Spleen (tissue), 11 donors: ENCODE results near the gene NCOA3. TPM values are rescaled to one million over a fixed set of nuclear protein-coding genes. Genes with fewer than 3 reads are reported as not detected.

Source experiments
- DNase-seq: peaks from one replicate; pipeline ENCODE4 v3.0.0-alpha.2; 2020
- H3K27ac ChIP-seq, 8 donors: fragments of 200-600 bp; sonication (generic) in 7 of 8; 1 replicate in 4 of 8; 2 replicates in 4 of 8; pipeline versions ENCODE4 v1.5.0 to v1.8.0; 2016 to 2021; ENCODE audit warnings: inconsistent platforms in 4 of 8, mild to moderate bottlenecking in 4 of 8, moderate library complexity in 1 of 8
- H3K27me3 ChIP-seq, 7 donors: fragments of 200-600 bp; sonication (generic) in 6 of 7; replicated peaks in 1 of 7; 1 replicate in 4 of 7; 2 replicates in 3 of 7; pipeline versions ENCODE4 v1.5.0 to v1.8.0; 2016 to 2021; ENCODE audit warnings: inconsistent platforms in 3 of 7, mild to moderate bottlenecking in 1 of 7
- H3K36me3 ChIP-seq, 6 donors: fragments of 200-600 bp; sonication (generic) in 5 of 6; 1 replicate in 4 of 6; 2 replicates in 2 of 6; pipeline versions ENCODE4 v1.5.0 to v1.8.0; 2016 to 2021; ENCODE audit warnings: inconsistent platforms in 2 of 6
- H3K4me1 ChIP-seq, 6 donors: fragments of 200-600 bp; sonication (generic) in 5 of 6; 1 replicate in 3 of 6; 2 replicates in 3 of 6; pipeline versions ENCODE4 v1.5.0 to v1.8.0; 2016 to 2021; ENCODE audit warnings: inconsistent platforms in 3 of 6
- H3K4me3 ChIP-seq, 8 donors: fragments of 200-600 bp; sonication (generic) in 7 of 8; 1 replicate in 4 of 8; 2 replicates in 4 of 8; pipeline versions ENCODE4 v1.5.0 to v1.8.0; 2016 to 2021; ENCODE audit warnings: inconsistent platforms in 4 of 8, mild to moderate bottlenecking in 4 of 8, moderate library complexity in 2 of 8
- H3K9me3 ChIP-seq, 8 donors: fragments of 200-600 bp; sonication (generic) in 7 of 8; 1 replicate in 4 of 8; 2 replicates in 4 of 8; pipeline versions ENCODE4 v1.5.0 to v1.8.0; 2016 to 2021; ENCODE audit warnings: inconsistent platforms in 4 of 8
- POLR2A ChIP-seq, 3 donors: fragments of 450-650 bp; IDR thresholded peaks; one replicate each; pipeline ENCODE4 v1.5.1; 2017; ENCODE audit warnings: antibody characterized with exemption in 3 of 3, mild to moderate bottlenecking in 1 of 3
- POLR2AphosphoS5 ChIP-seq, 3 donors: sonication (generic); formaldehyde crosslinking; IDR thresholded peaks; one replicate each; pipeline ENCODE4 v1.5.1; 2017; ENCODE audit warnings: antibody characterized with exemption in 3 of 3
- WGBS, 5 donors: extraction: QIAGEN DNeasy Blood & Tissue Kit in 3 of 5; methylation state at CpG; one replicate each; pipeline versions ENCODE4 v1.1.5 to v1.1.7; 2013 to 2018; 5-methylcytosine and 5-hydroxymethylcytosine counted together
- intact Hi-C: fragments of 100-400 bp; cut with DNase I; formaldehyde crosslinking; loops from one replicate; pipeline ENCODE4 v1.15.0; 2023; ENCODE audit warnings: low total_unique reads
- polyA plus RNA-seq, 3 donors: library from polyadenylated mRNA; stranded (reverse); fragments of 200-250 nt; gene quantifications; one replicate each; pipeline ENCODE4 v1.2.1, GENCODE V29; 2013
- total RNA-seq, 7 donors: library from RNA; depleted of rRNA in 3 of 7; stranded (reverse); fragments of >200 nt in 3 of 7; fragmentation: NEBNext Ultra II Directional in 4 of 7; extraction: Animal tissue kit (Norgen Biotek cat#: 25700) in 4 of 7; gene quantifications; one replicate each; pipeline versions ENCODE4 v1.1.0 to v1.2.1, GENCODE V29; 2016 to 2021
- TF ChIP-seq, protein P1 (sequence below), 11 experiments: fragments of 200-600 bp in 7 of 11; fragments of 450-650 bp in 4 of 11; sonication (generic) in 4 of 11; IDR thresholded peaks in 8 of 11; conservative IDR thresholded peaks in 3 of 11; 1 replicate in 7 of 11; 2 replicates in 4 of 11; pipeline versions ENCODE4 v1.4.0 to v1.8.0; 2016 to 2021; ENCODE audit warnings: antibody characterized with exemption in 11 of 11, inconsistent platforms in 4 of 11, mild to moderate bottlenecking in 1 of 11
- donor health status: healthy with polysubstance abuse.
- donor health status: DM: no; HTN: no; CAD: no; lungs with moderate emphysema.
- donor health status: DM: no; HTN: no; CAD: no.
- donor health status: Bipolar disorder and iron deficiency.
- donor health status: healthy.
- donor health status: DM: no; HTN: no; CAD: no.
- donor health status: DM: yes; HTN: yes; CAD: no.

The NCOA3 gene
- total and polyA plus RNA-seq, 10 donors, result 12.5 to 93.7 (median 82.2) TPM

DNA sequence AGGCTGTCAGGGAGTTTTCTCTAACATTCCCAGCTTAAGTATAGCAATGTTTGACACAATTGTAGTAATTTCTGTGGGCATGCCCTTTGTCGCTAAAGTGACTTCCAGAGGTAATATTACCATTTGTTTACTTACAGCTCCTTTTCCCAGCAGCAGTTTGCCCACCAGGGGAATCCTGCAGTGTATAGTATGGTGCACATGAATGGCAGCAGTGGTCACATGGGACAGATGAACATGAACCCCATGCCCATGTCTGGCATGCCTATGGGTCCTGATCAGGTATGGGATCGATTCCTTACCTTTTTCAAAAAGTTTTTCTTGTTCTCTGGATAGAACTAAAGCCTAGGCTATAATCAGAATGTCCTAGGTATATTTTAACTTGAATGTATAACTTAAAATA, 151.1 kb downstream of the NCOA3 start:
- peaks cover 5 to 100% (median 87%) of the 10 kb centered on the region in 6 donors for H3K36me3 ChIP-seq
- H3K4me3 ChIP-seq, result no peak overlapping the region
- intact Hi-C loops, result no loop called here
- TF ChIP-seq POLR2A (IDR thresholded peaks at IDR 0.05), result no peak
- TF ChIP-seq, protein P1, sequence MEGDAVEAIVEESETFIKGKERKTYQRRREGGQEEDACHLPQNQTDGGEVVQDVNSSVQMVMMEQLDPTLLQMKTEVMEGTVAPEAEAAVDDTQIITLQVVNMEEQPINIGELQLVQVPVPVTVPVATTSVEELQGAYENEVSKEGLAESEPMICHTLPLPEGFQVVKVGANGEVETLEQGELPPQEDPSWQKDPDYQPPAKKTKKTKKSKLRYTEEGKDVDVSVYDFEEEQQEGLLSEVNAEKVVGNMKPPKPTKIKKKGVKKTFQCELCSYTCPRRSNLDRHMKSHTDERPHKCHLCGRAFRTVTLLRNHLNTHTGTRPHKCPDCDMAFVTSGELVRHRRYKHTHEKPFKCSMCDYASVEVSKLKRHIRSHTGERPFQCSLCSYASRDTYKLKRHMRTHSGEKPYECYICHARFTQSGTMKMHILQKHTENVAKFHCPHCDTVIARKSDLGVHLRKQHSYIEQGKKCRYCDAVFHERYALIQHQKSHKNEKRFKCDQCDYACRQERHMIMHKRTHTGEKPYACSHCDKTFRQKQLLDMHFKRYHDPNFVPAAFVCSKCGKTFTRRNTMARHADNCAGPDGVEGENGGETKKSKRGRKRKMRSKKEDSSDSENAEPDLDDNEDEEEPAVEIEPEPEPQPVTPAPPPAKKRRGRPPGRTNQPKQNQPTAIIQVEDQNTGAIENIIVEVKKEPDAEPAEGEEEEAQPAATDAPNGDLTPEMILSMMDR (IDR thresholded peaks at IDR 0.05 in 8 of 11, conservative IDR thresholded peaks at IDR 0.05 in 3 of 11), result no peak
- no peak for TF ChIP-seq POLR2AphosphoS5 (IDR thresholded peaks at IDR 0.05)
- no peaks in the 10 kb centered on the region for H3K4me1 ChIP-seq
- H3K27me3 ChIP-seq, result no peaks in the 10 kb centered on the region
- H3K27ac ChIP-seq, result no peak overlapping the region
- no peaks in the 10 kb centered on the region for H3K9me3 ChIP-seq
- 98 to 100% (median 99%) methylated on average over 2 of the region's 2 CpGs for whole genome bisulfite sequencing, 5 donors
- no peak for DNase-seq

DNA sequence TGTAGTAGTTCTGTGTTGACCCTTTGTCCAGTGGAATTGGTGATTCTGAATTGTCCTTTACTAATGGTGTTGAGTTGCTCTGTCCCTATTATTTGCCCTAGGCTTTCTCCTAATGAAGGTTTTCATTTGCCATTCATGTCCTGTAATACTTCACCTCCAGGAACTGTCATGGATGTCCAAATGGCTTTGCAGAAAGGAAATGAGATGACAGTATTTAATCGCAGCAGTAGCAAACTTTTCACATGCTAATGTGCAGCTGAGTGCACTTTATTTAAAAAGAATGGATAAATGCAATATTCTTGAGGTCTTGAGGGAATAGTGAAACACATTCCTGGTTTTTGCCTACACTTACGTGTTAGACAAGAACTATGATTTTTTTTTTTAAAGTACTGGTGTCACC, 152.2 kb downstream of the NCOA3 start:
- intact Hi-C loops, result no loop called here
- 59 to 68% (median 60%) methylated on average over 2 of the region's 2 CpGs for WGBS, 5 donors
- Histone ChIP-seq H3K4me1 (no peaks in the 10 kb centered on the region), H3K27me3 (no peaks in the 10 kb centered on the region), H3K36me3 (peaks cover 5 to 100% (median 82%) of the 10 kb centered on the region in 6 donors), H3K9me3 (no peaks in the 10 kb centered on the region), H3K4me3 (no peak overlapping the region), H3K27ac (no peak overlapping the region)
- no peak for DNase-seq
- TF ChIP-seq POLR2AphosphoS5 (IDR thresholded peaks at IDR 0.05), result no peak
- TF ChIP-seq, protein P1 (IDR thresholded peaks at IDR 0.05 in 8 of 11, conservative IDR thresholded peaks at IDR 0.05 in 3 of 11), result no peak
- no peak for TF ChIP-seq POLR2A (IDR thresholded peaks at IDR 0.05)

DNA sequence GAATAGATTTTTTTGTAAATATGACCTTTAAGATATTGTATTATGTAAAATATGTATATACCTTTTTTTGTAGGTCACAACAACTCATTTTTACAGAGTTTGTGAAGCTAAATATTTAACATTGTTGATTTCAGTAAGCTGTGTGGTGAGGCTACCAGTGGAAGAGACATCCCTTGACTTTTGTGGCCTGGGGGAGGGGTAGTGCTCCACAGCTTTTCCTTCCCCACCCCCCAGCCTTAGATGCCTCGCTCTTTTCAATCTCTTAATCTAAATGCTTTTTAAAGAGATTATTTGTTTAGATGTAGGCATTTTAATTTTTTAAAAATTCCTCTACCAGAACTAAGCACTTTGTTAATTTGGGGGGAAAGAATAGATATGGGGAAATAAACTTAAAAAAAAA, 152.7 kb downstream of the NCOA3 start:
- no peak overlapping the region for H3K4me3 ChIP-seq
- H3K27ac ChIP-seq, result no peak overlapping the region
- no peaks in the 10 kb centered on the region for H3K9me3 ChIP-seq
- 91 to 100% (median 97%) methylated on average over 1 of the region's 1 CpG for WGBS, 5 donors
- no peaks in the 10 kb centered on the region for H3K4me1 ChIP-seq
- H3K27me3 ChIP-seq, result no peaks in the 10 kb centered on the region
- H3K36me3 ChIP-seq, result peaks cover 5 to 100% (median 77%) of the 10 kb centered on the region in 6 donors
- TF ChIP-seq POLR2A (IDR thresholded peaks at IDR 0.05) (no peak), POLR2AphosphoS5 (IDR thresholded peaks at IDR 0.05) (no peak)
- TF ChIP-seq, protein P1 (IDR thresholded peaks at IDR 0.05 in 8 of 11, conservative IDR thresholded peaks at IDR 0.05 in 3 of 11), result no peak
- no peak for DNase-seq
- intact Hi-C loops, result no loop called here

DNA sequence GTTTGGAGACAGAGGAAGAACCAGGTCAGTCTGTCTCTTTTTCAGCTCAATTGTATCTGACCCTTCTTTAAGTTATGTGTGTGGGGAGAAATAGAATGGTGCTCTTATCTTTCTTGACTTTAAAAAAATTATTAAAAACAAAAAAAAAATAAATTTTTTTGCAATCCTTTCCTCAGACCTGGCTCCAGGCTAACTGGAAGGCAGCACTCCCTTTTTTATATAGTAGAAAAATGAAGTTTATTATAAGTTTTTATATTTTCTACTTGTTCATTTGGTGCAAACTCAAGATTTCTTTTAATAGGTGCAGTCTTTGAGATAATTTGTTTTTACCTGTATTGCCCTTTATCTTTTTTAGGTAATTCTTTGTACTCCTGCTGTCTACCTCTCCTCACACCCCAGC, 153.9 kb downstream of the NCOA3 start:
- no peak for DNase-seq
- intact Hi-C loops, result no loop called here
- Histone ChIP-seq H3K4me3 (no peak overlapping the region), H3K27ac (no peak overlapping the region), H3K27me3 (no peaks in the 10 kb centered on the region), H3K4me1 (no peaks in the 10 kb centered on the region), H3K9me3 (no peaks in the 10 kb centered on the region), H3K36me3 (peaks cover 5 to 100% (median 65%) of the 10 kb centered on the region in 6 donors)
- TF ChIP-seq, protein P1 (IDR thresholded peaks at IDR 0.05 in 8 of 11, conservative IDR thresholded peaks at IDR 0.05 in 3 of 11), result no peak
- TF ChIP-seq POLR2A (IDR thresholded peaks at IDR 0.05), result no peak
